HG02588 (cell line): ENCODE results near the gene KRI1.
"Not testable (repeated sequence)": the region's sequence is repeated elsewhere in the genome, so short reads cannot be mapped to it uniquely, and the experiment has no call there.

ENCODE experiments used
- ATAC-seq: cut with Tn5 transposase; IDR thresholded peaks from one replicate; pipeline ENCODE4 v1.9.1; 2021; ENCODE audit warnings: mild to moderate bottlenecking, moderate library complexity; ENCODE audit not compliant: unreplicated experiment

Gene KRI1

GRCh38 chr19:10550336-10550735 is 15.5 kb downstream of the KRI1 start:
- no peak for ATAC-seq

DNA sequence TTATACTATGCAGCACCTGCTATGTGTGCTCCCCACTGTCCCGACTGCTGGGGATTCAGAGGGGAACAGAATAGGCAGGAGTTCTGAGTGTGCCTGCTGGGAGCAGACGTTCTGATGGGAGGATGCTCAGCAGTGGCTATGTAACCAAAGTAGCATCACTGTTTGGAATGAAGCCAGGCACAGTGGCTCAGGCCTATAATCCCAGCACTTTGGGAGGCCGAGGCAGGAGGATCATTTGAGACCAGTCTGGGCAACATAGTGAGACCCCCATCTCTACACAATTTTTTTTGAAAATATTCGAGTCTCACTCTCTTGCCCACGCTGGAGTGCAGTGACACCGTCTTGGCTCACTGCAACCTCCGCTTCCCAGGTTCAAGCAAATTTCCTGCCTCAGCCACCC is 16.1 kb downstream of the KRI1 start:
- no peak for ATAC-seq

GRCh38 chr19:10548746-10549276 is 17.0 kb downstream of the KRI1 start:
- no peak for ATAC-seq

DNA sequence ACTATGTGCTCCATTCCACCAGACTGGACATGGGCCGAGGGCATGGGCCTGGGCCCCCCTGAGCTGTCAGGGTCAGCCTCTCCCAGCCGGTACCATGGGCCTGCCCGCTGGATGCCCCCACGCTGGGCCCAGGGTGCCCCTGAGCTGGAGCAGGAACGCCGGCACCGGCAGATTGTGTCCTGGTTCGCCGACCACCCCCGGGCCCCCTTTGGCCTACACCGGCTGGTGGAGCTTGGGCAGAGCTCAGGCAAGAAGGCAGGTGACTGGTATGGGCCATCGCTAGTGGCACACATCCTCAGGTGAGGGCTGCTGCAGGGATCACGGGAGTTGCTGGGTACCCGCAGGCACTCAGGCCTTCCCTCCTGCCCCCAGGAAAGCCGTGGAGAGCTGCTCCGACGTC is 19.0 kb downstream of the KRI1 start:
- no peak for ATAC-seq

- no peak for ATAC-seq
These were observed 21.0 kb downstream of the KRI1 start for GRCh38 chr19:10544753-10545251.

- peak; percentile 16 for ATAC-seq
These were observed 21.5 kb downstream of the KRI1 start for GRCh38 chr19:10544242-10544752.

DNA sequence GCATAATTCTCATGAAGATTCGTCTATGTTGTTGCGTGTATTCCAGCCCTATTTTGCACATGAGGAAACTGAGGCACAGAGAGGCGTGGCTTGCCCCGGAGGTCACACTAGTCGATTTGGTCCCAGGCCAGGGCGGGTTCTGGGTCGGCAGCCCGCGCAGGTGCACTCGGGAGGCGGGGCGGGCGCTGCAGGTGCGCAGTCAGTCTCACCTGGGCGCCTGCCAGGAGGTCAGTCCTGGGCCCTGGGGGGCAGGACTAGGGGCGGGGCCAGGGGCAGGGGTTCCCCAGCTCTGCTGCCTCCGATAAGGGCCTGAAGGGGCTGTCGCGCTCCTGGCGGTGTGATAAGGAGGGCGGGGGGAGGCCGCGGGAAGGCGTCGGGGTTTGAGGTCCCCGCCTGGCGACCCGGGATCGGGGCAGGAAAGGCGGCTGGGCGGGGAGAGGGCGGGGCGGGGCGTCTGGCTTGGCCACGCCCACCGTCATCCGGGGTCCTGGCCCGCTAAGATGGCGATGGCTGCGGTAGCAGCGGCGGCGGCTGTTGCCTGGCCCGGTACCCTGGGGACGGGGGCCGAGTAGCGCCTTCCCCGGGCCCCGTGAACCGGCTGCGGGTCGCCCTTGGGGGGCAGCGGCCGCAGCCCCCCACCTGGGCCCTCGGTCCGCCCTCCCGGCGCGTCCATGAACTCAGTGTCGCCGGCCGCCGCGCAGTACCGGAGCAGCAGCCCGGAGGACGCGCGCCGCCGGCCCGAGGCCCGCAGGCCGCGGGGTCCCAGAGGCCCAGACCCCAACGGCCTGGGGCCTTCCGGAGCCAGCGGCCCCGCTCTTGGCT is 22.2 kb downstream of the KRI1 start, which contains the start of gene ATG4D:
Gene ATG4D, plus strand, starts transcription at position 485 of the 822 bp plus-strand sequence. Its CDS starts 187 bp downstream, at position 672.
- ATAC-seq, result peak; percentile 67

GRCh38 chr19:10543059-10543419 is 22.8 kb downstream of the KRI1 start:
- ATAC-seq, result no peak

- ATAC-seq, result not testable (repeated sequence)
These were observed 26.8 kb downstream of the KRI1 start for GRCh38 chr19:10539016-10539415.

DNA sequence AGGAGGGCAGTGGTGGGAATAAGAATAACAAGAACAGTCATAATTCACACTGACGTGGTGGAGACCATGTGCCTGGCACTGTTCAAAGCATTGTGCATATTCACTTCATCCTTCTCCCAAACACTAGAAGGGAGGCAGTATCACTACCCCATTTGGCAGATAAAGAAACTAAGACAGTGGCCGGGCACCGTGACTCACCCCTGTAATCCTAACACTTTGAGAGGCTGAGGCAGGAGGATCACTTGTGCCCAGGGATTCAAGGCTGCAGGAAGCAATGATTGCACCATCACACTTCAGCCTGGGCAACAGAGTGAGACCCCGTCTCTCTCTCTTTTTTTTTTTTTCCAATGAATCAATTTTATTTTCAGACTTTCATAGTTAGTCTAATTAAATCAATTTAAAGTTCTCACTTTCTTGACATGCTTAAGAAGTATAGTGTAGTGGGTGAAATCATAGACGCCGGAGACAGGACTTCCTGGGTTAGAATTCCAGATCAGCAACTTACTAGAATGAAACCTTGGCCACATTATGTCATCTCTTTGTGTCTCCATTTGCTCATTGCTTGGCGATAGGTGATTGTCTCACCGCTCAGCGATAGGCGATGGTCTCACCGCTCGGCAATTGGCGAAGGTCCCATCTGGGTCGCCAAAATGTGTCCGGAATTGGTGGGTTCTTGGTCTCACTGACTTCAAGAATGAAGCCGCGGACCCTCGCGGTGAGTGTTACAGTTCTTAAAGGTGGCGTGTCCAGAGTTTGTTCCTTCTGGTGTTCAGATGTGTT is 27.4 kb downstream of the KRI1 start:
- no peak for ATAC-seq

- no peak for ATAC-seq
These were observed 28.1 kb downstream of the KRI1 start for GRCh38 chr19:10537668-10538067.

DNA sequence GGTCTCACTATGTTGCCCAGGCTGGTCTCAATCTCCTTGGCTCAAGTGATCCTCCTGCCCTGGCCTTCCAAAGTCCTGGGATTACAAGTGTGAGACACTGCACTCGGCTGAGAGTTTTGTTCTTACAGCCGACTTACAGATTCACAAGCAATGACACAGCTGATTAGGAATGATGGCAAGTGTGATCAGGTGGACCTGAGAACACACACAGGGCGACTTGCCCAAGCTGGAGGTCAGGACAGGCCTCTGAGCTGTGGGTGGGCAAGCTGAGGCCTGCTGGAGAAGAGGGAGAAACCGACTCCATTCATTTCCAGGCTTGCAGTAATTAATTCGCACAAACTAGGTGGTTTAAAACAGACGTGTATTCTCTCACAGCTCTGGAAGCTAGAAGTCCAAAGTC is 30.2 kb downstream of the KRI1 start:
- ATAC-seq, result no peak

DNA sequence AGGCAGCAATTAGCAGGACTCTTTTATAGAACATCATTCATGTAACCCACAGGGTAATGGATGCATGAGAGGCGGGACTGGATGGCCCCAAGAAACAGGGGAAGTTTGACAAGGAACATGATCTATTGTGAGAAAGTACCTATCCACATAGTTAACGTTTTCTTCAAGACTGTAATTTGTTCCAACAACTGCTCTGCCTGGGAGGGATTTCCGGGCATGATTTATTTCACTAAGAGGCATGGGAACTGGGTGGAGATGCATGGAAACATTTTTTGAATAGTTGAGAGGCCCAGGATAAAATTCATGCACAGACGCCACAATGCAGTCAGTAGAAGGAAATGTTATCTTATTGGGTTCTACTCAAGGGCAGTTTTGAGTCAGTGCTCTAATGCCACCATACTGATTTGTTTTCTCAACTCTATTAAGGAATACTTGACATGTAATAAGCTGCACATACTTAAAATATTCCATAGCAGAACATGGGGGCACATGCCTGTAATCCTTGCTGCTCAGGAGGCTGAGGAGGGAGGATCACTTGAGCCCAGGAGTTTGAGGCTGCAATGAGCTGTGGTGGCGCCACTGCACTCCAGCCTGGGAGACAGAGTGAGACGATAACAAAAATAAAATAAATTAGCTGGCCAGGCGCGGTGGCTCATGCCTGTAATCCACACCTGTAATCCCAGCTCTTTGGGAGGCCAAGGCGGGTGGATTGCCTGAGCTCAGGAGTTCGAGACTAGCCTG is 32.0 kb downstream of the KRI1 start:
- ATAC-seq, result no peak

- no peak for ATAC-seq
These were observed 33.4 kb downstream of the KRI1 start for GRCh38 chr19:10532457-10532856.

DNA sequence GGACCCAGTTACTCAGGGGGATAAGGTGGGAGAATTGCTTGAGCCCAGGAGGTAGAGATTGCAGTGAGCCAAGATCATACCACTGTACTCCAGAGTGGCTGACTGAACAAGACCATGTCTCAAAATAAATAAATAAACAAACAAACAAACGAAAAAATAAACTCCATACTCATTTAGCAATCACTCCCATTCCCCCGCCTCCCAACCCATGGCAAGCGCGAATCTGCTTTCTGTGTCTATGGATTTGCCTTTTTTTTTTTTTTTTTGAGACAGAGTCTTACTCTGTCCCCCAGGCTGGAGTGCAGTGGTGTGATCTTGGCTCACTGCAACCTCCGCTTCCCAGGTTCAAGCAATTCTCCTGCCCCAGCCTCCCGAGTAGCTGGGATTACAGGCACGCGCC is 38.9 kb downstream of the KRI1 start:
- ATAC-seq, result not testable (repeated sequence)

- no peak for ATAC-seq
These were observed 40.2 kb downstream of the KRI1 start for GRCh38 chr19:10525636-10526035.

- no peak for ATAC-seq
These were observed 42.6 kb downstream of the KRI1 start for GRCh38 chr19:10523135-10523636.

DNA sequence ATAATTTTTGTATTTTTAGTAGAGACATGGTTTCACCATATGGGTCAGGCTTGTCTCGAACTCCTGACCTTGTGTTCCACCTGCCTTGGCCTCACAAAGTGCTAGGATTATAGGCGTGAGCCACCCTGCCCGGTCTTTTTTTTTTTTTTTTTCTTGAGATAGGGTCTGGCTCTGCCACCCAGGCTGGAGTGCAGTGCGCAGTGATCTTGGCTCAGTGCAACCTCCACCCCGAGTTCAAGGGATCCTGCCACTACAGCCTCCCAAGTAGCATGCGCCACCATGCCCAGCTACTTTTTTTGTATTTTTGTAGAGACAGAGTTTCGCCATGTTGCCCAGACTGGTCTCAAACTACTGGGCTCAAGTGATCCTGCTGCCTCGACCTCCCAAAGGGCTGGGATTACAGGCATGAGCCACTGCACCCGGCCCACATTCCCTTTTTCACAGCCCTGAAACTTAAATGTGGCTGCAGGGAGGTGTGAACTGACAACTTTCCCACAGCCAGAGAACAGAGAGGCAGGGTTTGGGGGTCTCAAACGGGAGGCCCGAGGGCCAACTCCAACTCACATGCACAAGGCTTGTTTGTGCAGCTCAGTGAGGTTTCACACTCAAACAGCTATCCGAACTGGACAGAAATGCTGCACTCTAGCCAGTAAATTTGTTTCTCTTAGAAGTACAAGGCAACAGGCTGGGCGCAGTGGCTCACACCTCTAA is 44.2 kb downstream of the KRI1 start:
- ATAC-seq, result no peak

DNA sequence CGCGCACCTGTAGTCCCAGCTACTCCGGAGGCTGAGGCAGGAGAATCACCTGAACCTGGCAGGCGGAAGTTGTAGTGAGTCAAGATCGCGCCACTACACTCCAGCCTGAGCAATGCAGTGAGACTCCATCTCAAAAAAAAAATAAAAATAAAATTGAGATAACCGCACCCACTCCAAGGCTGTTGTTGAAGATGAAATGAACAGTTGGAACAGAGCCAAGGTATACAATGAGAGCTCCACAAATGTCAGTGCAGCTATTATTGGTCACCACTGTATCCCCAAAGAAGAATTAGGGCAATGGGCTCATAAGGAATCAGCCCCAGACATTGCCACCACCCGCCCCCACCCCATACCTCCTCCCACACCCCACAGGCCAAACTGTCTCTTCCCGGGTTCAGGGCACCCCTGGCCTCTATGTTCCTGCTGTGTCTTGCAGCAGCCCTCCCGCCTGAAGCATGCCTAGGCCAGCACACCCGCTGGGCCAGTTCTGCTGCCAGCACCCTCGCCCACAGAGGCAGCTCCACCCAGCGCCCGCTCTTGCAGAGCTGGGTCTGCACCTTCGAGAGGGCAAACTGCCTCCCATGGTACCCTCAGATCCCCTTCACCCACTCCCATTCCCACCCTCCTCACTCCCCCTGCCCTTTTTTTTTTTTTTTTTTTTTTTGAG is 45.0 kb downstream of the KRI1 start:
- ATAC-seq, result no peak
